BE2C (cell line): Measurements from ENCODE around the gene SDC4.

ENCODE experiments used
- DNase-seq: peaks from one replicate; pipeline ENCODE4 v3.0.0-alpha.2; 2020
- H3K27me3 ChIP-seq: fragments of 250-450 bp; sonication (Bioruptor Pico); 2 replicates; pipeline ENCODE4 v1.5.1; 2020; ENCODE audit warnings: mild to moderate bottlenecking
- H3K36me3 ChIP-seq: fragments of 250-450 bp; sonication (Bioruptor Pico); 2 replicates; pipeline ENCODE4 v1.5.1; 2020; ENCODE audit warnings: mild to moderate bottlenecking
- H3K4me1 ChIP-seq: fragments of 250-450 bp; sonication (Bioruptor Pico); 2 replicates; pipeline ENCODE4 v1.5.1; 2020
- H3K4me3 ChIP-seq: 2 replicates; pipeline ENCODE4 v1.5.1; 2011; ENCODE audit warnings: low read depth, low read length
- H3K9me3 ChIP-seq: fragments of 250-450 bp; sonication (Bioruptor Pico); 2 replicates; pipeline ENCODE4 v1.5.1; 2020
- TF ChIP-seq, protein P1 (sequence below): IDR thresholded peaks from 2 replicates; pipeline ENCODE4 v1.5.1; 2012; ENCODE audit warnings: mild to moderate bottlenecking, low read depth, low read length

Gene SDC4

GRCh38 chr20:45336530-45337366 lies 11.5 kb downstream of the SDC4 start:
- Histone ChIP-seq H3K4me3 (no peak overlapping the region), H3K4me1 (peaks cover 10% of the 10 kb centered on the region), H3K9me3 (no peaks in the 10 kb centered on the region), H3K36me3 (no peaks in the 10 kb centered on the region), H3K27me3 (no peaks in the 10 kb centered on the region)
- TF ChIP-seq, protein P1, sequence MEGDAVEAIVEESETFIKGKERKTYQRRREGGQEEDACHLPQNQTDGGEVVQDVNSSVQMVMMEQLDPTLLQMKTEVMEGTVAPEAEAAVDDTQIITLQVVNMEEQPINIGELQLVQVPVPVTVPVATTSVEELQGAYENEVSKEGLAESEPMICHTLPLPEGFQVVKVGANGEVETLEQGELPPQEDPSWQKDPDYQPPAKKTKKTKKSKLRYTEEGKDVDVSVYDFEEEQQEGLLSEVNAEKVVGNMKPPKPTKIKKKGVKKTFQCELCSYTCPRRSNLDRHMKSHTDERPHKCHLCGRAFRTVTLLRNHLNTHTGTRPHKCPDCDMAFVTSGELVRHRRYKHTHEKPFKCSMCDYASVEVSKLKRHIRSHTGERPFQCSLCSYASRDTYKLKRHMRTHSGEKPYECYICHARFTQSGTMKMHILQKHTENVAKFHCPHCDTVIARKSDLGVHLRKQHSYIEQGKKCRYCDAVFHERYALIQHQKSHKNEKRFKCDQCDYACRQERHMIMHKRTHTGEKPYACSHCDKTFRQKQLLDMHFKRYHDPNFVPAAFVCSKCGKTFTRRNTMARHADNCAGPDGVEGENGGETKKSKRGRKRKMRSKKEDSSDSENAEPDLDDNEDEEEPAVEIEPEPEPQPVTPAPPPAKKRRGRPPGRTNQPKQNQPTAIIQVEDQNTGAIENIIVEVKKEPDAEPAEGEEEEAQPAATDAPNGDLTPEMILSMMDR, result no peak
- no peak for DNase-seq

DNA sequence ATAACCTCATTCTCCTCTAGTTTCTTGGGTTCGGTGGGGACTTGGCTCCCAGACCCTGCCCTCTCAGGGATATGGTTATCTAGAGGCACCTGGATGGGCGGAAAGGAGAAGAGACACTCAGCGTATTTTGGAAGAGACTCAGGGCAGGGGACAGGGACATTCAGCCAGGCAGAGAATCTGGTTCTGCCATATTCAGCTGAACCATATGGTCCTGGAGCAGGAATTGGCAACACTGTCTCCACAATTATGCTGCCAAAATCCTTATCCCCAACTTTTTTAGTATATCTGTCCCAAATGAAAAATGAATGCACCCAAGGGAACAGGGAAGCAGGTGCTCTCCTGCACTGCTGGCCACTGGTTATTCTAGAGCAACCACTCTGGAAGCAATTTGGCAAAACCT lies 17.7 kb downstream of the SDC4 start:
- Histone ChIP-seq H3K4me1 (no peaks in the 10 kb centered on the region), H3K4me3 (no peak overlapping the region), H3K9me3 (no peaks in the 10 kb centered on the region), H3K27me3 (no peaks in the 10 kb centered on the region), H3K36me3 (no peaks in the 10 kb centered on the region; the same call in none of the 2 replicates)
- TF ChIP-seq, protein P1, result no peak
- no peak for DNase-seq

- no peak for DNase-seq
- Histone ChIP-seq H3K36me3 (no peaks in the 10 kb centered on the region; the same call in none of the 2 replicates), H3K27me3 (no peaks in the 10 kb centered on the region), H3K4me3 (no peak overlapping the region), H3K9me3 (no peaks in the 10 kb centered on the region), H3K4me1 (no peaks in the 10 kb centered on the region)
- TF ChIP-seq, protein P1, result no peak
Measured at GRCh38 chr20:45329497-45330319, 18.5 kb downstream of the SDC4 start.

DNA sequence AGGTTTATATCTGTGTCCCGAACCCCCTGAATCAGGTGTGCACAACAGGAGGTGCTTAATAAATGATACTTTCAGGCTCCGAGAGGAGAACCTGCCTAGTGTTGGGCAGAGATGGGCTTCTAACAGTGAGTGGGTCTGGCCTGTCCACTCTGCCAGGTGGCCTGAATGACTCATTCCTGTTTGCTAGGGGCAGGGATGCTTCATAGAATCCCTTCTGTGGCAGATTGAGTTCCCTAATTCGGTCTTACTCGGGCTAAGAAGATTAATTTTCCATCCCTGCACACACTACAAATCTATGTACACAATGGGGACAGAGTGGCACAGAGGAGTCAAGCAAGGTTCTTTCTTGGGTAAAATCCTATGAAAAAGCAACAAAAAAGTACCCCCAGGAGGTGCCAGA lies 19.8 kb downstream of the SDC4 start:
- TF ChIP-seq, protein P1, result no peak
- no peaks in the 10 kb centered on the region; the same call in none of the 2 replicates for H3K36me3 ChIP-seq
- no peak for DNase-seq
- no peaks in the 10 kb centered on the region for H3K4me1 ChIP-seq
- no peak overlapping the region for H3K4me3 ChIP-seq
- H3K9me3 ChIP-seq, result no peaks in the 10 kb centered on the region
- H3K27me3 ChIP-seq, result no peaks in the 10 kb centered on the region

DNA sequence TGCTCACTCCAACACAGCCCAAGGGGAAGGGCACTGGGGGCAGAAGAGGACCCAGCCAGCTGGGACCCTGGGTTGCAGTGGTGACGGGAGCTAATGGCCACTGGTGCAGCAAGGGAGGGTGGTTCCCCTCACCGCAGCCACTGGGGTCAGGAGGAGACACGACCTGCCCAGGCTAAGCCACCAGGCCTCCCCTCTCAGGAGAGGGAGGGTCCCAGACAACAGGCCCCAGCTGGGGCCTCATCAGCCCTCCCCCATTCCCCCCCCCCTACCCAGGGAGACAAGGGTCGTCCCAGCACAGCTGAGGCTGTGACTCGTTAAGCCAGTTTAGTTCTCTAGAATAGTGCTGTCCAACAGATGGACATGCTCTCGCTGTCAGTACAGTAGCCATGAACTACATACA lies 22.9 kb downstream of the SDC4 start:
- no peaks in the 10 kb centered on the region for H3K9me3 ChIP-seq
- H3K27me3 ChIP-seq, result no peaks in the 10 kb centered on the region
- H3K4me1 ChIP-seq, result peaks cover 4% of the 10 kb centered on the region; the same call in 1 of the 2 replicates
- DNase-seq, result no peak
- no peaks in the 10 kb centered on the region; the same call in none of the 2 replicates for H3K36me3 ChIP-seq
- no peak overlapping the region for H3K4me3 ChIP-seq
- TF ChIP-seq, protein P1, result no peak
